Suppressor macrophage (primary cell): ENCODE data around the gene AXIN1.
"Not testable (repeated sequence)": the region's sequence is repeated elsewhere in the genome, so short reads cannot be mapped to it uniquely, and the experiment has no call there.

ENCODE experiments used
- DNase-seq, 4 experiments: peaks; one replicate each; pipeline ENCODE4 v3.0.0-alpha.2; 2020 to 2022

The AXIN1 gene

GRCh38 chr16:353404-354290 is 1.1 kb upstream of the AXIN1 start:
- no peak for DNase-seq

GRCh38 chr16:351804-352520 is 561 bp downstream of the AXIN1 start:
- DNase-seq, result peak; percentile 24 to 70 (median 49)

GRCh38 chr16:350203-350602 is 2.3 kb downstream of the AXIN1 start:
- DNase-seq, result no peak

GRCh38 chr16:349211-349610 is 3.3 kb downstream of the AXIN1 start:
- no peak for DNase-seq

- not testable (repeated sequence) for DNase-seq
Observed at GRCh38 chr16:348495-348894, 4.0 kb downstream of the AXIN1 start.

- no peak for DNase-seq
Observed at GRCh38 chr16:347203-347602, 5.3 kb downstream of the AXIN1 start.

- no peak for DNase-seq
Observed at GRCh38 chr16:346587-346986, 5.9 kb downstream of the AXIN1 start.

- no peak for DNase-seq
Observed at GRCh38 chr16:345772-346171, 6.8 kb downstream of the AXIN1 start.

GRCh38 chr16:342455-343213 is 9.9 kb downstream of the AXIN1 start:
- DNase-seq, result no peak

GRCh38 chr16:341974-342336 is 10.6 kb downstream of the AXIN1 start:
- DNase-seq, result not testable (repeated sequence)

GRCh38 chr16:341095-341973 is 11.2 kb downstream of the AXIN1 start:
- not testable (repeated sequence) for DNase-seq

- no peak for DNase-seq
Observed at GRCh38 chr16:340370-341091, 12.0 kb downstream of the AXIN1 start.

- DNase-seq, result peak in 1 of 4 experiments; percentile 20
Observed at GRCh38 chr16:339680-340079, 12.8 kb downstream of the AXIN1 start.

- DNase-seq, result peak; percentile 61 to 80 (median 75)
Observed at GRCh38 chr16:337975-338575, 14.4 kb downstream of the AXIN1 start.

GRCh38 chr16:337437-337836 is 15.1 kb downstream of the AXIN1 start:
- no peak for DNase-seq

- DNase-seq, result peak; percentile 57 to 71 (median 70)
Observed at GRCh38 chr16:336269-336668, 16.3 kb downstream of the AXIN1 start.

GRCh38 chr16:334861-335632 is 17.5 kb downstream of the AXIN1 start:
- DNase-seq, result not testable (repeated sequence)

GRCh38 chr16:334164-334832 is 18.2 kb downstream of the AXIN1 start:
- DNase-seq, result not testable (repeated sequence)

GRCh38 chr16:333406-334094 is 19.0 kb downstream of the AXIN1 start:
- no peak for DNase-seq
